Esophagus muscularis mucosa (tissue), 4 donors: Measurements from ENCODE around the gene PRKN.

Source experiments
- CTCF ChIP-seq, 3 experiments: fragments of 200-600 bp in 2 of 3; fragments of 450-650 bp in 1 of 3; sonication (generic) in 2 of 3; IDR thresholded peaks; one replicate each; pipeline ENCODE4 v1.5.1; 2017 to 2019; ENCODE audit warnings: antibody characterized with exemption in 3 of 3, mild to moderate bottlenecking in 2 of 3, moderate library complexity in 1 of 3
- EP300 ChIP-seq: sonication (generic); formaldehyde crosslinking; IDR thresholded peaks from one replicate; pipeline ENCODE4 v1.6.1; 2017; ENCODE audit warnings: antibody characterized with exemption
- POLR2A ChIP-seq: fragments of 450-650 bp; IDR thresholded peaks from one replicate; pipeline ENCODE4 v1.6.1; 2017; ENCODE audit warnings: antibody characterized with exemption, moderate library complexity, mild to moderate bottlenecking, low read depth

- no peak for TF ChIP-seq CTCF (IDR thresholded peaks at IDR 0.05)
- TF ChIP-seq POLR2A, result no peak
- no peak for TF ChIP-seq EP300
Observed at GRCh38 chr6:161305860-161306259, 1421.7 kb downstream of the PRKN start.
